ENCODE measurements around the gene MMP17. TPM values are rescaled to one million over a fixed set of nuclear protein-coding genes. Genes with fewer than 3 reads are reported as not detected.
"Not testable (repeated sequence)": the region's sequence is repeated elsewhere in the genome, so short reads cannot be mapped to it uniquely, and the experiment has no call there.

Gene MMP17
- total RNA-seq, 1 donor from 2014 or later, result 0.64 TPM

DNA sequence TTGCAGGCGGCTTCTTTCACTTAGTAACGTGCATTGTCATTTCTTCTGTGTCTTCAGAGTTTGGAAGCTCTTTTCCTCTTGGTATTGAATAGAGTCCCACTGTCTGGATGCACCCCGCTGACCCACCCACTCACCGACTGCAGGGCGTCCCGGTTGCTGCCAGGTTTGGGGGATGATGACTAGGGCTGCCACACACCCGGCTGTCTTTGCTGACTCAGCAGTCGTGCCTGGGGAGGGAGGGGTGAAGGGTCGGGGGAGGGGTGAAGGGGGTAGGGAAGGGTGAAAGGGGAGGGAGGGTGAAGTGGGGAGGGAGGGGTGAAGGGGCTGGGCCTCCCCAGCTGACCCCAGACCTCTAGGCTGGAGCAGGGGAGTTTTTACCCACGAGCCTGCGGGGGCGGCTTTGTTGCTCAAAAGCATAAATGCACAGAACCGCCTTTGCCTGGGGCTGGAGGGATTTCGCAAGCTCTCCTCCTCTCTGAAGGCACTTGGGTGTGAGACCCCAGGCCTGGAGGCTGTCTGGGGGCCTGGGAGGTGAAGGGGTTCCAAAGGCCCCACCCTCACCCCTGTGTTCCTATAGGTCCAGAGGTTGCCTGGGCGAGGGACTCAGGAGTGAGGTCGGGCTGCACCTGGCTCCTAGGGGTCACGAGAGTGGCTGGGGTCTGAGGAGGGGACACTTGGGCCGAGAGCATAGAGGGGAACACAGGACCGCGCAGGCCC, 35.0 kb downstream of the MMP17 start:
- intact Hi-C loops (cut with micrococcal nuclease), result no loop called here

GRCh38 chr12:131863711-131864396, 35.7 kb downstream of the MMP17 start:
- intact Hi-C loops (cut with micrococcal nuclease), result no loop called here

DNA sequence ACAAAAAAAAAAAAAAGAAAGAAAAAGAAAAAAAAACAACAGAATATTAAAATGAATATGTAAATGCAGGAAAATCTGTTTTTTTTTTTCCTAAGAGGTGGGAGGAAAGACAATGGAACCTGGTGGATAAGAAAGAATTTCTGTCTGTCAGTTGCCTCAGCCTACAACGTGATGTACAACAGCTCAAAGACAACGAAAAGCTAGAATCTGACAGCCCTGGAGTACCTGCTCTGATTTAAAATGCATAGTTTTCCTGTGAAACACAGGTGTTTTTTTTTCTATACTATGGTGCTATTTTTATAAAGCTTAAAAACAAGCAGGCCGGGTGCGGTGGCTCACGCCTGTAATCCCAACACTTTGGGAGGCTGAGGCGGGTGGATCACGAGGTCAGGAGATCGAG, 36.3 kb downstream of the MMP17 start:
- intact Hi-C loops (cut with micrococcal nuclease), result no loop called here

- intact Hi-C loops (cut with micrococcal nuclease), result no loop called here
Measured at GRCh38 chr12:131865180-131865875, 37.1 kb downstream of the MMP17 start.

DNA sequence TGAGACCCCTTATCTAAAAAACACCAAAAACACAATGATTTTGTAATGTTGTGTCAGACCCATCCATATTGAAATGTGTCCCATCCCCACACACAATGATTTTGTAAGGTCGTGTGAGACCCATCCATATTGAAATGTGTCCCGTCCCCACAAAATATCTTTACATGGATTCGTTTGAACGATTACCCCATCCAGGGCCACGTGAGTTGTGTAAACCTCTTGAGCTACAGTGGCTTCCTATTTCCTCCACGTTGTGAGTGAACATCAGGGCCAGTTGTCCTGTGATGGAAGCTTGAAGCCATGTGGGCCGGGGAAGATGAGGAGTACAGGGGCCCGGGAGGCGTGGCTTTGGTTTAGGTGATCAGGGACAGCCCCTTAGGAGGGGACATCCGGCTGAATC, 39.3 kb downstream of the MMP17 start:
- intact Hi-C loops (cut with micrococcal nuclease), result no loop called here

DNA sequence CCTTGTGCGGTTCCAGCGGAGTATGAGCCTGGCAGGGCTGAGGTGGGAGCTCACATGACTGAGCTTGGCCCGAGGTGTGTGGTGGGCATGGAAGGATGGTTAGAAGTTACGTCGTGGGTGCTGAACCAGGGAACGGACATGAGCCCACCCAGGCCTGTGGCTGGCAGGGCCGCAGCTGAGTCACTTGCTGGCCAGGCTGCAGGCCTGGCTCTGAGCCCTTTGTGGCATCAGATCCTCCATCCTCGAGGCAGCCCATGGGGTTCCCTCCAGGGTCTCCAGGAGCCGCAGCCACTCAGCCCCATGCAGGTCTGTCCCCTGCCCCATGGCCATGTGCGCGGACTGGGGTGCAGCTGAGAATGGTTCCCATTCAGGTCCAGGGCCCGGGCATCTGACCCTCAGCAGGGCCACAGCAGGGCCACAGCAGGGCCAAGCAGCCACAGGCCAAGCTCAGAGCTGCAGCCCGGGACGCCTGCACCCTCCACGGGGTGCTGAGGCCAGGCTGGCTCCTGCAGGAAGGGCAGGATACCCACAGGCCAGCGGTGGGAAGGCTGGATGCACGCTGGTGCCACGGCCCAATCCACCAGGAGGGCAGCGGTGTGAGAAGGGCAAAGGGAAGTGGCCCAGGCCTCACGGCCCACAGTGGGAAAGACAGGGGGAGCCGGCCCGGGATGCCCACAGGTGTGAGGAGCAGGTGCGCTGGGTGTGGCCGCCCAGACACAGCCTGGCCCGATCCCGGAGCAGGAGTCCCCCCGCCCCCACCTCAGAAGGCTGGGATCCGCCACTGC, 39.9 kb downstream of the MMP17 start:
- intact Hi-C loops (cut with micrococcal nuclease), result no loop called here

GRCh38 chr12:131869871-131870418, 41.8 kb downstream of the MMP17 start:
- intact Hi-C loops (cut with micrococcal nuclease), result no loop called here

DNA sequence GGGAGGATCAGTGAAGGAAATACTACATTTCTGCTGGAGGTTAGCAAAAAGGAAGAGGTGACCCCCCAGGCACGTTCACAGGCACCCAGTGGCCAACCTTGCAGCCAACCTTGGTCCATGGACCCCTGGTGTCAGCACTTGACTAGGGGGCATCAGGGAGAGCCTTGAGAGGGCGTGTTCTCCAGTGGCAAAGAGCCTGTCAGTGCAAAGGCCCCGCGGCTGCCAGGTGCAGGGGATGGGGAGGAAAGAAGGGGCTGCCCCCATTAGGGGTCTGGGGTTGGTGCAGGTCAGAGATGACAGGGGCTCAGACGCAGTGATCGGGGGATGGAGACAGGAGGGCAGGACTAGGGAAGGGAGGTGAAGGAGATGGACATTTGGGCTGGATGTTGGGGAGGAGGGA, 43.5 kb downstream of the MMP17 start:
- intact Hi-C loops (cut with micrococcal nuclease), result no loop called here

DNA sequence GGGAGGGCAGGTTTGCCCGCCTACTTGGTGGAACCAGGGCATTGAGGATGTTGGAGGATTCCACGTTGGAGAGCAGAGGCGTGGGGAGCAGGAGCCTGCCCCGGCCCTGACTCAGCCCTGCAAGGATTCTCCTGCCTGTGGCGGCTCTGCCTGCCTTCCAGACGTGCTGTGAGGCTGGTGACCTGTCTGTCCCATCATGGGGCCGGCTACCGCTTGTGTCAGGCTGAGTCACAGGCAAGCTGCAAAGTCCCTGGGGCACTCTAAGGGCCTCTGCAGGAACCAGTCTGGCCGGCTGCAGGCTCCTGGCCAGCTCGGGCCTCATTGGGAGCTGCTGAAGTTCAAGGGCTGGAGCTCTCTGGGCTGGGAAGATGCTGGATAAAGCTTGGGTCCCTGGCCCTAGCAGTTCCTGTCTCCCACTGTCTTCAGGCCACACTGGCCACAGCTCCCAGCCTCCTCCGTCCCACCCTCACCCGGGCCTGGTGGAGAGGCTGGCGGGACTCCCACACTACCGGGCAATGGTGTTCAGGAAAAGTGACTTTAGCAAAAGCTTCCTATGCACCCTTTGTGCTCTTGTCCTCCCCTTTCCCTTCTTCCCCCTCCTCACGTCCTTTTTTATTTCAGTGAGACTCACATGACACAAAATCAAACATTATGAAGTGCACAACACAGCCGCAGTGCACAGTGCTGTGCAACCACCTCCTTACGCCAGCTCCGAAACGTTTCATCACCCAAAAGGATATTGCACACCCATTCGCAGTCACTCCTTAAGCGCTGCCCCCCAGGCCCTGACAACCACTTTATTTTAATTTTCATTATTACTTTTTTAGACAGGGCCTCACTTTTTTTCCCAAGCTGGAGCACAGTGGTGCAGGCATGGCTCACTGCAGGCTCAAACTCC, 44.2 kb downstream of the MMP17 start:
- intact Hi-C loops (cut with micrococcal nuclease), result no loop called here

DNA sequence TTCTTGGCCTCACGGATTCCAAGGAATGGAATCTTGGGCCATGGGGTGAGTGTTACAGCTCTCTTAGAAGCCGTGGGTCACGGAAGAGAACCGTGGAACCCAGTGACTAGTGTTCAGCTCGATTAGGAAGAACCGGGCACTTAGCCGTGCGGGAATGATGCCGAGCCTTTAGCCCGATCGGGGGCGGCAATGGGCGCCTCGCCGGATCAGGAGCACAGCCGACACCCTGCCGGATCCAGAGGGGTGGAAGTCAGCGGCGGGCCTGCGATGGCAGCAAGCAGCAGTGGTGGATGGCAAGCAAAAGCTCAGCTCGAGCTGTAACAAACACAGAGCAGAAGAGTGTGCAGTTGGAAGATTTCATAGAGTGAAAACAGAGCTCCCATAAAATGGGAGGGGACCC, 45.1 kb downstream of the MMP17 start:
- intact Hi-C loops (cut with micrococcal nuclease), result no loop called here

GRCh38 chr12:131874972-131875371, 46.8 kb downstream of the MMP17 start:
- intact Hi-C loops (cut with micrococcal nuclease), result not testable (repeated sequence)

GRCh38 chr12:131877216-131877615, 49.0 kb downstream of the MMP17 start:
- intact Hi-C loops (cut with micrococcal nuclease), result not testable (repeated sequence)

DNA sequence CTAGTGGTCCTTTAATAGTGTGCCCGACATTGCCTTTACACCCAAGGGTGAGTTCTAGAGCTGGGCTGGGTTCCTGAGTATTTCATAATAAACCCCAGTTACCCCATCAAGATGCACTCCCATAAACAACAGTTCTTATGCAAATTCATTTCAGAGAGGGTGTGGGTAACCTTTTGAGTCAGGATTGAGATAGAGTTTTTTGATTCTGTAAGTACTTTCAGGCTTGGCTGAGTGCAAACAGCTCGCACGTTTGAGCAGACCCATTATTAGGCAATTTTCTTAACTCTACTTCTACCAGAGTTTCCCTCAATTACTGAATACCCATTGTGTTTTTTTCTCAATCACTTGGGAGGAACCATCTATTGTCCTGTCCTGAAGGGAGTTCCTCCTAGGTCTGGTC, 50.2 kb downstream of the MMP17 start:
- intact Hi-C loops (cut with micrococcal nuclease), result not testable (repeated sequence)

DNA sequence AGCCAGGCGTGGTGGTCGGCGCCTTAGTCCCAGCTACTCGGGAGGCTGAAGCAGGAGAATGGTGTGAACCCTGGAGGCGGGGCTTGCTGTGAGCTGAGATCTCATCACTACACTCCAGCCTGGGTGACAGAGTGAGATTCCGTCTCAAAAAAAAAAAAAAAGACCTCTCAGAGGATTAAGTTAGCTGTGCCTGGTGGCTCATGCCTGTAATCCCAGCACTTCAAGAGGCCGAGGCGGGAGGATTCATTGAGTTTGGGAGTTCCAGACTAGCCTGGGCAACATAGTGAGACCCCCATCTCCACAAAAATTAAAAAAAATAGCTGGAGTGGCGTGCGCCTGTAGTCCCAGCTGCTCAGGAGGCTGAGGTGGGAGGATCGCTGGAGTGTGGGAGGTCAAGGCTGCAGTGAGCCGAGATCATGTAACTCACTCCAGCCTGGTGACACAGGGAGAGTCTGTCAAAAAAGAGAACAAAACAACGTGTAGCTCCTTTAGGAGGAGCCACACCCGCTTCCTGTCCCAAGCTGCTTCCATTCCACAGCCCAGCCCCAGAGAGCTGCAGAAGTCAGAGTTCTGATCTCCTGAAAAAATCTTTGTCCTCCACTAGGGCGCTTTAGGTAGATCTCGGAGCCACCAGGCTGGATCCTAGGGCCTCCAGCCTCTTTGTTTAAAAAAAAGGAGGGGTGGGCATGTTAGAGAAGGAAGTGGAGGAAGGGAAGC, 54.8 kb downstream of the MMP17 start:
- intact Hi-C loops (cut with micrococcal nuclease), result no loop called here

GRCh38 chr12:131883521-131883900, 55.3 kb downstream of the MMP17 start:
- intact Hi-C loops (cut with micrococcal nuclease), result no loop called here

- intact Hi-C loops (cut with micrococcal nuclease), result not testable (repeated sequence)
Measured at GRCh38 chr12:131885076-131885475, 56.9 kb downstream of the MMP17 start.

GRCh38 chr12:131885543-131886057, 57.4 kb downstream of the MMP17 start:
- intact Hi-C loops (cut with micrococcal nuclease), result no loop called here

DNA sequence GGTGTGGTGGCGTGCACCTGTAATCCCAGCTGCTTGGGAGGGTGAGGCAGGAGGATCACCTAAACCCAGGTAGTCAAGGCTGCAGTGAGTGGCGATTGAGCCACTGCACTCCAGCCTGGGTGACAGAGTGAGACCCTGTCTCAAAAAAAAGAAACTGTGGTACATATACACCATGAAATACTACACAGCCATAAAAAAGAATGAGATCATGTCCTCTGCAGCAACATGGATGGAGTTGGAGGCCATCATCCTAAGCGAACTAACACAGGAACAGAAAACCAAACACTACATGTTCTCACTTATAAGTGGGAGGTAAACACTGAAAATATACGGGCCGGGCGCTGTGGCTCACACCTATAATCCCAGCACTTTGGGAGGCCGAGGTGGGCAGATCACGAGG, 63.5 kb downstream of the MMP17 start:
- intact Hi-C loops (cut with micrococcal nuclease), result loop anchor here (2.0 to 10.0 kb wide), 3 partner anchors 596 to 1053 kb away; partner anchors contain the start of genes RAN and STX2
